A673 (cell line): ENCODE results near the gene SLC39A6.

Source experiments
- CTCF ChIP-seq: fragments of 300-800, 200-600 bp; sonication (generic); conservative IDR thresholded peaks from 2 replicates; pipeline ENCODE4 v1.5.1; 2017; ENCODE audit warnings: low read depth, mild to moderate bottlenecking, antibody characterized with exemption, low read length, moderate library complexity, mixed read lengths
- EZH2 ChIP-seq: fragments of 200-600 bp; sonication (generic); IDR thresholded peaks from 2 replicates; pipeline ENCODE4 v1.6.1; 2017; ENCODE audit warnings: borderline replicate concordance, low read depth, mild to moderate bottlenecking, mixed read lengths, antibody characterized with exemption, low read length; ENCODE audit not compliant: poor library complexity, severe bottlenecking

GRCh38 chr18:36095936-36096519 lies 33.1 kb downstream of the SLC39A6 start:
- TF ChIP-seq CTCF (peak; percentile 68), EZH2 (no peak)
